Lower leg skin (tissue), 3 donors: Measurements from ENCODE around the gene PAPOLB.

Experiments used
- CTCF ChIP-seq, 3 donors: fragments of 450-650 bp; IDR thresholded peaks; one replicate each; pipeline ENCODE4 v1.5.1; 2016; ENCODE audit warnings: antibody characterized with exemption in 3 of 3, mild to moderate bottlenecking in 3 of 3, moderate library complexity in 2 of 3
- POLR2A ChIP-seq, 2 donors: fragments of 450-650 bp; IDR thresholded peaks; one replicate each; pipeline ENCODE4 v1.6.1; 2016 to 2017; ENCODE audit warnings: antibody characterized with exemption in 2 of 2, mild to moderate bottlenecking in 1 of 2, moderate library complexity in 1 of 2

- TF ChIP-seq CTCF (IDR thresholded peaks at IDR 0.05) (no peak), POLR2A (IDR thresholded peaks at IDR 0.05) (no peak)
Measured at GRCh38 chr7:4880218-4880617, 18.4 kb upstream of the PAPOLB start.
